ENCODE results near the gene ZC3H4. TPM values are rescaled to one million over a fixed set of nuclear protein-coding genes. Genes with fewer than 3 reads are reported as not detected.

The ZC3H4 gene
- total RNA-seq, 6 experiments from 2014 or later: 8.3 to 19.1 (median 15.1) TPM

GRCh38 chr19:47135156-47135555, 21.6 kb upstream of the ZC3H4 start:
- WGBS (ENCODE audit: insufficient coverage, low coverage, low lambda C conversion rate, missing lambda C conversion rate): 77% methylated on average over 3 of the region's 3 CpGs
- intact Hi-C loops (cut with DNase I): no loop called here
- H3K27ac ChIP-seq: no peak overlapping the region
- no peaks in the 10 kb centered on the region for H3K36me3 ChIP-seq
- ATAC-seq: no peak
- peaks cover 0 to 7% (median 0%) of the 10 kb centered on the region in 4 donors for H3K4me1 ChIP-seq
- TF ChIP-seq, protein P1, sequence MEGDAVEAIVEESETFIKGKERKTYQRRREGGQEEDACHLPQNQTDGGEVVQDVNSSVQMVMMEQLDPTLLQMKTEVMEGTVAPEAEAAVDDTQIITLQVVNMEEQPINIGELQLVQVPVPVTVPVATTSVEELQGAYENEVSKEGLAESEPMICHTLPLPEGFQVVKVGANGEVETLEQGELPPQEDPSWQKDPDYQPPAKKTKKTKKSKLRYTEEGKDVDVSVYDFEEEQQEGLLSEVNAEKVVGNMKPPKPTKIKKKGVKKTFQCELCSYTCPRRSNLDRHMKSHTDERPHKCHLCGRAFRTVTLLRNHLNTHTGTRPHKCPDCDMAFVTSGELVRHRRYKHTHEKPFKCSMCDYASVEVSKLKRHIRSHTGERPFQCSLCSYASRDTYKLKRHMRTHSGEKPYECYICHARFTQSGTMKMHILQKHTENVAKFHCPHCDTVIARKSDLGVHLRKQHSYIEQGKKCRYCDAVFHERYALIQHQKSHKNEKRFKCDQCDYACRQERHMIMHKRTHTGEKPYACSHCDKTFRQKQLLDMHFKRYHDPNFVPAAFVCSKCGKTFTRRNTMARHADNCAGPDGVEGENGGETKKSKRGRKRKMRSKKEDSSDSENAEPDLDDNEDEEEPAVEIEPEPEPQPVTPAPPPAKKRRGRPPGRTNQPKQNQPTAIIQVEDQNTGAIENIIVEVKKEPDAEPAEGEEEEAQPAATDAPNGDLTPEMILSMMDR (IDR thresholded peaks at IDR 0.05): no peak
- TF ChIP-seq POLR2A (IDR thresholded peaks at IDR 0.05): no peak
- no peak overlapping the region for H3K4me3 ChIP-seq
- no peak for DNase-seq
- no peaks in the 10 kb centered on the region for H3K27me3 ChIP-seq
- H3K9me3 ChIP-seq: no peaks in the 10 kb centered on the region

GRCh38 chr19:47134545-47134944, 21.0 kb upstream of the ZC3H4 start:
- ATAC-seq: no peak
- Histone ChIP-seq H3K9me3 (no peaks in the 10 kb centered on the region), H3K4me3 (no peak overlapping the region), H3K27ac (no peak overlapping the region), H3K27me3 (no peaks in the 10 kb centered on the region), H3K36me3 (no peaks in the 10 kb centered on the region), H3K4me1 (peaks cover 0 to 7% (median 0%) of the 10 kb centered on the region in 4 donors)
- TF ChIP-seq, protein P1 (IDR thresholded peaks at IDR 0.05): no peak
- TF ChIP-seq POLR2A (IDR thresholded peaks at IDR 0.05): no peak
- 21% methylated on average over 2 of the region's 2 CpGs for WGBS (ENCODE audit: insufficient coverage, low coverage, low lambda C conversion rate, missing lambda C conversion rate)
- no peak for DNase-seq
- intact Hi-C loops (cut with DNase I): no loop called here

GRCh38 chr19:47133021-47133471, 19.5 kb upstream of the ZC3H4 start:
- Histone ChIP-seq H3K36me3 (no peaks in the 10 kb centered on the region), H3K4me3 (no peak overlapping the region), H3K27me3 (no peaks in the 10 kb centered on the region), H3K4me1 (peaks cover 0 to 7% (median 0%) of the 10 kb centered on the region in 4 donors), H3K27ac (no peak overlapping the region), H3K9me3 (no peaks in the 10 kb centered on the region)
- ATAC-seq: no peak
- TF ChIP-seq, protein P1 (IDR thresholded peaks at IDR 0.05): no peak
- TF ChIP-seq POLR2A (IDR thresholded peaks at IDR 0.05): no peak
- DNase-seq: peak in 1 of 3 donors; percentile 22
- intact Hi-C loops (cut with DNase I): no loop called here
- 79% methylated on average over 11 of the region's 11 CpGs for WGBS (ENCODE audit: insufficient coverage, low coverage, low lambda C conversion rate, missing lambda C conversion rate)

- DNase-seq: peak in 1 of 3 donors; percentile 17
- TF ChIP-seq POLR2A (IDR thresholded peaks at IDR 0.05): no peak
- TF ChIP-seq, protein P1 (IDR thresholded peaks at IDR 0.05): no peak
- 84% methylated on average over 6 of the region's 7 CpGs for WGBS (ENCODE audit: insufficient coverage, low coverage, low lambda C conversion rate, missing lambda C conversion rate)
These were observed 18.7 kb upstream of the ZC3H4 start for GRCh38 chr19:47132194-47132852.

More at GRCh38 chr19:47132194-47132852, 18.7 kb upstream of the ZC3H4 start:
- intact Hi-C loops (cut with DNase I): no loop called here
- Histone ChIP-seq H3K36me3 (no peaks in the 10 kb centered on the region), H3K4me1 (peaks cover 0 to 7% (median 0%) of the 10 kb centered on the region in 4 donors), H3K4me3 (no peak overlapping the region), H3K9me3 (no peaks in the 10 kb centered on the region), H3K27ac (no peak overlapping the region), H3K27me3 (no peaks in the 10 kb centered on the region)
- no peak for ATAC-seq
